Measurements from ENCODE around the gene PPP1R12C. TPM values are rescaled to one million over a fixed set of nuclear protein-coding genes. Genes with fewer than 3 reads are reported as not detected.
A peak's percentile ranks its signal among the peaks of the same experiment; 100 is the strongest.
"Not testable (repeated sequence)": the region's sequence is repeated elsewhere in the genome, so short reads cannot be mapped to it uniquely, and the experiment has no call there.

The PPP1R12C gene
- total RNA-seq, 4 donors from 2014 or later: 40.0 to 110 (median 76.1) TPM

DNA sequence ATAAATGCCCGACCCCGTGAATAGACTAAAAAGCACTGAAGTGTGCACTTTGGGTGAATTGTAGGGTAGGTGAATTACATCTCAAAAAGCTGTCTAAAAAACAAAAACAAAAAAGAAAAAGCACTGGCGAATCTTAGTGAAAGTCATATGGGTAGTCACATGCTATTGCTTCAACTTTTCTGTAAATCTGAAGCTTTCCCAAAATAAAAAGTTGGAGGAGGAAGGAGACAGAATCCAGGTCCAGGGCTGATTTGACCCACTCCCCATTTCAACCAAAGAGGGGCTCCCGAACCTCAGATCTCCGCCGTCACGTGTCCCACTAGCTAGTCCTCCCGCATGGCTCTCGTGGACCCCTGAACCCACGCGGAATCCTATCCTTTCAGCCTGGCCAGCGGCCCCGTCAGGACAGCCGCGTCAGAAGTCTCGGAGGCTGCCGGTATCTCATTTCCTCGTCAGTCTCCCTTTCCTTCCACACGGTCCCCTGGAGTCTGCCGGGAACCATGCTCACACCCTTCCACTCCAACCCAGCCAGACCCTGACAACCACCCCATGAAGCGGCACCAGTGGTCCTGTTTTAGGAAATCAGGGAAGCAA lies 6.1 kb downstream of the PPP1R12C start:
- H3K4me3 ChIP-seq (replicated peaks in 1 of 3): no peak overlapping the region
- H3K4me1 ChIP-seq: peaks cover 30 to 39% of the 10 kb centered on the region in 2 donors
- intact Hi-C loops (cut with DNase I): no loop called here
- TF ChIP-seq, protein P1, sequence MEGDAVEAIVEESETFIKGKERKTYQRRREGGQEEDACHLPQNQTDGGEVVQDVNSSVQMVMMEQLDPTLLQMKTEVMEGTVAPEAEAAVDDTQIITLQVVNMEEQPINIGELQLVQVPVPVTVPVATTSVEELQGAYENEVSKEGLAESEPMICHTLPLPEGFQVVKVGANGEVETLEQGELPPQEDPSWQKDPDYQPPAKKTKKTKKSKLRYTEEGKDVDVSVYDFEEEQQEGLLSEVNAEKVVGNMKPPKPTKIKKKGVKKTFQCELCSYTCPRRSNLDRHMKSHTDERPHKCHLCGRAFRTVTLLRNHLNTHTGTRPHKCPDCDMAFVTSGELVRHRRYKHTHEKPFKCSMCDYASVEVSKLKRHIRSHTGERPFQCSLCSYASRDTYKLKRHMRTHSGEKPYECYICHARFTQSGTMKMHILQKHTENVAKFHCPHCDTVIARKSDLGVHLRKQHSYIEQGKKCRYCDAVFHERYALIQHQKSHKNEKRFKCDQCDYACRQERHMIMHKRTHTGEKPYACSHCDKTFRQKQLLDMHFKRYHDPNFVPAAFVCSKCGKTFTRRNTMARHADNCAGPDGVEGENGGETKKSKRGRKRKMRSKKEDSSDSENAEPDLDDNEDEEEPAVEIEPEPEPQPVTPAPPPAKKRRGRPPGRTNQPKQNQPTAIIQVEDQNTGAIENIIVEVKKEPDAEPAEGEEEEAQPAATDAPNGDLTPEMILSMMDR (IDR thresholded peaks at IDR 0.05): no peak
- no peak for TF ChIP-seq POLR2A (IDR thresholded peaks at IDR 0.05)
- peaks cover 5 to 9% of the 10 kb centered on the region in 2 donors for H3K36me3 ChIP-seq
- no peaks in the 10 kb centered on the region for H3K27me3 ChIP-seq
- 69 to 89% methylated on average over 21 of the region's 21 CpGs for WGBS, 2 donors
- no peak for DNase-seq
- H3K27ac ChIP-seq: peak overlapping the region in 1 of 3 donors; percentile 94
- no peaks in the 10 kb centered on the region for H3K9me3 ChIP-seq

GRCh38 chr19:55109527-55110291 lies 7.7 kb downstream of the PPP1R12C start:
- DNase-seq: no peak
- WGBS, 2 donors: 87 to 89% methylated on average over 12 to 19 of the region's 20 CpGs
- Histone ChIP-seq H3K4me1 (peaks cover 16 to 22% of the 10 kb centered on the region in 2 donors), H3K9me3 (no peaks in the 10 kb centered on the region), H3K36me3 (peaks cover 5 to 9% of the 10 kb centered on the region in 2 donors), H3K27ac (no peak overlapping the region), H3K27me3 (no peaks in the 10 kb centered on the region), H3K4me3 (replicated peaks in 1 of 3) (no peak overlapping the region)
- no peak for TF ChIP-seq POLR2A (IDR thresholded peaks at IDR 0.05)
- TF ChIP-seq, protein P1 (IDR thresholded peaks at IDR 0.05): no peak
- intact Hi-C loops (cut with DNase I): no loop called here

DNA sequence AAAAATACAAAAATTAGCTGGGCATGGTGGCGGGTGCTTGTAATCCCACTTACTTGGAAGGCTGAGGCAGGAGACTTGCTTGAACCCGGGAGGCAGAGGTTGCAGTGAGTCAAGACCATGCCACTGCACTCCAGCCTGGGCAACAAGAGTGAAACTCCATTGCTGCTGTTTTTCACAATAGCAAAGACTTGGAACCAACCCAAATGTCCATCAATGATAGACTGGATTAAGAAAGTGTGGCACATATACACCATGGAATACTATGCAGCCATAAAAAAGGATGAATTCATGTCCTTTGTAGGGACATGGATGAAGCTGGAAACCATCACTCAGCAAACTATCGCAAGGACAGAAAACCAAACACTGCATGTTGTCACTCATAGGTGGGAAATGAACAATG lies 10.2 kb downstream of the PPP1R12C start:
- H3K4me3 ChIP-seq (replicated peaks in 1 of 3); H3K27me3 ChIP-seq; H3K4me1 ChIP-seq; DNase-seq; H3K9me3 ChIP-seq; H3K27ac ChIP-seq; intact Hi-C loops (cut with DNase I): not testable (repeated sequence)
- peaks cover 12% of the 10 kb centered on the region in 2 donors for H3K36me3 ChIP-seq
- WGBS, 2 donors: 95 to 100% methylated on average over 3 of the region's 3 CpGs

DNA sequence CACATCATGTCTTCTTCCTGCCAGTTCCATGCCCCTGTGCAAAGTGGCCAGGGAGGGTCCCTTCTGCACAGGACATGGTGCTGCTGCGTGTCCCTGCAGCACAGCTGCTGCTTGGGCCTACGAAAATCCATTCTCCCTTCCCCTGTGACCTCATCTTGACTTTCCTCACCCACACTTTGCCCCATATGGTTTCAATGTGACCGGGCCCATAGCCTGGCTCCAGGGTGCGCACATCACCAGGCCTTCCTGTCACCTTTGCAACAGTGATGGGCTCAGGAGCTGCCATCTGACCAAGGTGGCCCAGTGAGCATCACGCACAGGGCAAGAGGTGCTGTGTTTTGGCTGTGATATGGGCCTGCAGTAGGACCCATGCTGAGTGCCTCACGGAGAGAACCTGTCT lies 10.8 kb downstream of the PPP1R12C start:
- Histone ChIP-seq H3K4me1 (no peaks in the 10 kb centered on the region), H3K4me3 (replicated peaks in 1 of 3) (no peak overlapping the region), H3K36me3 (peaks cover 8 to 14% of the 10 kb centered on the region in 2 donors), H3K27me3 (no peaks in the 10 kb centered on the region), H3K9me3 (no peaks in the 10 kb centered on the region), H3K27ac (no peak overlapping the region)
- no peak for DNase-seq
- intact Hi-C loops (cut with DNase I): no loop called here
- TF ChIP-seq, protein P1 (IDR thresholded peaks at IDR 0.05): no peak
- no peak for TF ChIP-seq POLR2A (IDR thresholded peaks at IDR 0.05)
- 91 to 94% methylated on average over 6 of the region's 6 CpGs for WGBS, 2 donors

GRCh38 chr19:55105237-55105636 lies 12.2 kb downstream of the PPP1R12C start:
- 88 to 97% methylated on average over 2 of the region's 2 CpGs for WGBS, 2 donors
- H3K36me3 ChIP-seq: peaks cover 8 to 14% of the 10 kb centered on the region in 2 donors
- intact Hi-C loops (cut with DNase I): no loop called here

More at GRCh38 chr19:55105237-55105636, 12.2 kb downstream of the PPP1R12C start:
- DNase-seq: no peak
- Histone ChIP-seq H3K4me1 (no peaks in the 10 kb centered on the region), H3K27ac (no peak overlapping the region), H3K4me3 (replicated peaks in 1 of 3) (no peak overlapping the region), H3K9me3 (no peaks in the 10 kb centered on the region), H3K27me3 (no peaks in the 10 kb centered on the region)
- TF ChIP-seq, protein P1 (IDR thresholded peaks at IDR 0.05): no peak
- TF ChIP-seq POLR2A (IDR thresholded peaks at IDR 0.05): no peak
